Measurements from ENCODE around the gene NAXE.
A peak's percentile ranks its signal among the peaks of the same experiment; 100 is the strongest.

Gene NAXE

GRCh38 chr1:156566436-156566835, 25.1 kb upstream of the NAXE start:
- TF ChIP-seq CEBPB (IDR thresholded peaks at IDR 0.05) (no peak), TAF1 (IDR thresholded peaks at IDR 0.05; ENCODE audit: low read depth) (no peak), EGR1 (IDR thresholded peaks at IDR 0.05) (no peak), TCF12 (IDR thresholded peaks at IDR 0.05; ENCODE audit: low read depth) (no peak), MAX (IDR thresholded peaks at IDR 0.05) (no peak), YY1 (IDR thresholded peaks at IDR 0.05; ENCODE audit: low read depth) (no peak), EP300 (IDR thresholded peaks at IDR 0.05; ENCODE audit: borderline replicate concordance) (no peak), ZBTB7A (IDR thresholded peaks at IDR 0.05; ENCODE audit: low read depth) (no peak), REST (IDR thresholded peaks at IDR 0.05; ENCODE audit: low read depth) (no peak), TEAD4 (IDR thresholded peaks at IDR 0.05) (no peak), CREB1 (IDR thresholded peaks at IDR 0.05; ENCODE audit: low read depth) (no peak), RAD21 (IDR thresholded peaks at IDR 0.05; ENCODE audit: low read depth) (no peak), NFIC (IDR thresholded peaks at IDR 0.05) (no peak), FOXM1 (IDR thresholded peaks at IDR 0.05; ENCODE audit: borderline replicate concordance, low read depth) (no peak)
- TF ChIP-seq, protein P1, sequence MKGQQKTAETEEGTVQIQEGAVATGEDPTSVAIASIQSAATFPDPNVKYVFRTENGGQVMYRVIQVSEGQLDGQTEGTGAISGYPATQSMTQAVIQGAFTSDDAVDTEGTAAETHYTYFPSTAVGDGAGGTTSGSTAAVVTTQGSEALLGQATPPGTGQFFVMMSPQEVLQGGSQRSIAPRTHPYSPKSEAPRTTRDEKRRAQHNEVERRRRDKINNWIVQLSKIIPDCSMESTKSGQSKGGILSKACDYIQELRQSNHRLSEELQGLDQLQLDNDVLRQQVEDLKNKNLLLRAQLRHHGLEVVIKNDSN (IDR thresholded peaks at IDR 0.05), result no peak

- no peak for TF ChIP-seq NFIC (IDR thresholded peaks at IDR 0.05)
- no peak for TF ChIP-seq EGR1 (IDR thresholded peaks at IDR 0.05)
- no peak for TF ChIP-seq ZBTB7A (IDR thresholded peaks at IDR 0.05; ENCODE audit: low read depth)
- no peak for TF ChIP-seq TCF12 (IDR thresholded peaks at IDR 0.05; ENCODE audit: low read depth)
- TF ChIP-seq TEAD4 (IDR thresholded peaks at IDR 0.05), result no peak; the same call in 1 of the 2 replicates
- TF ChIP-seq EP300 (IDR thresholded peaks at IDR 0.05; ENCODE audit: borderline replicate concordance), result no peak
- TF ChIP-seq, protein P1 (IDR thresholded peaks at IDR 0.05), result no peak
- TF ChIP-seq REST (IDR thresholded peaks at IDR 0.05; ENCODE audit: low read depth), result no peak
- no peak for TF ChIP-seq TAF1 (IDR thresholded peaks at IDR 0.05; ENCODE audit: low read depth)
- no peak for TF ChIP-seq MAX (IDR thresholded peaks at IDR 0.05)
- no peak for TF ChIP-seq YY1 (IDR thresholded peaks at IDR 0.05; ENCODE audit: low read depth)
Measured at GRCh38 chr1:156571261-156571852, 20.2 kb upstream of the NAXE start.

GRCh38 chr1:156571919-156572662, 19.5 kb upstream of the NAXE start, which contains the start of gene IQGAP3:
Gene IQGAP3, minus strand, starts transcription at chr1:156572565. Its CDS starts 36 bp downstream, at chr1:156572529.
- TF ChIP-seq CEBPB (IDR thresholded peaks at IDR 0.05), result no peak
- 0 out of 2 replicates have a peak, but pooled peaks have one; percentile 45 for TF ChIP-seq ZBTB7A (IDR thresholded peaks at IDR 0.05; ENCODE audit: low read depth)
- peak; percentile 81 for TF ChIP-seq MAX (IDR thresholded peaks at IDR 0.05)
- no peak for TF ChIP-seq TEAD4 (IDR thresholded peaks at IDR 0.05)
- no peak; the same call in 1 of the 2 replicates for TF ChIP-seq TCF12 (IDR thresholded peaks at IDR 0.05; ENCODE audit: low read depth)
- TF ChIP-seq, protein P1 (IDR thresholded peaks at IDR 0.05), result no peak
- TF ChIP-seq NFIC (IDR thresholded peaks at IDR 0.05), result no peak
- no peak for TF ChIP-seq EGR1 (IDR thresholded peaks at IDR 0.05)
- TF ChIP-seq TAF1 (IDR thresholded peaks at IDR 0.05; ENCODE audit: low read depth), result peak; percentile 50; the same call in 1 of the 2 replicates
- TF ChIP-seq RAD21 (IDR thresholded peaks at IDR 0.05; ENCODE audit: low read depth), result no peak
- TF ChIP-seq CREB1 (IDR thresholded peaks at IDR 0.05; ENCODE audit: low read depth), result peak; percentile 58
- TF ChIP-seq EP300 (IDR thresholded peaks at IDR 0.05; ENCODE audit: borderline replicate concordance), result no peak
- peak; percentile 57; the same call in 1 of the 2 replicates for TF ChIP-seq YY1 (IDR thresholded peaks at IDR 0.05; ENCODE audit: low read depth)
- no peak for TF ChIP-seq FOXM1 (IDR thresholded peaks at IDR 0.05; ENCODE audit: borderline replicate concordance, low read depth)
- TF ChIP-seq REST (IDR thresholded peaks at IDR 0.05; ENCODE audit: low read depth), result no peak
